HEK293T (cell line): ENCODE measurements around the gene MYZAP.

ENCODE experiments used
- ARNT ChIP-seq: fragments of 450-650 bp; IDR thresholded peaks from 2 replicates; pipeline ENCODE4 v1.6.1; 2017; ENCODE audit warnings: mild to moderate bottlenecking
- BHLHE40 ChIP-seq: fragments of 450-650 bp; IDR thresholded peaks from 2 replicates; pipeline ENCODE4 v1.6.1; 2016; ENCODE audit warnings: mild to moderate bottlenecking, moderate library complexity, borderline replicate concordance
- CTBP1 ChIP-seq: fragments of 450-650 bp; IDR thresholded peaks from 2 replicates; pipeline ENCODE4 v1.6.1; 2016; ENCODE audit warnings: borderline replicate concordance
- ELF4 ChIP-seq: fragments of 450-650 bp; IDR thresholded peaks from 2 replicates; pipeline ENCODE4 v1.6.1; 2017; ENCODE audit warnings: antibody characterized with exemption
- FOXK2 ChIP-seq: fragments of 450-650 bp; IDR thresholded peaks from 2 replicates; pipeline ENCODE4 v1.6.1; 2016; ENCODE audit warnings: mild to moderate bottlenecking
- HDGF ChIP-seq: fragments of 450-650 bp; IDR thresholded peaks from 2 replicates; pipeline ENCODE4 v1.6.1; 2017; ENCODE audit warnings: antibody characterized with exemption, borderline replicate concordance
- L3MBTL2 ChIP-seq: fragments of 450-650 bp; conservative IDR thresholded peaks from 2 replicates; pipeline ENCODE4 v1.6.1; 2016; ENCODE audit warnings: mild to moderate bottlenecking
- NFRKB ChIP-seq: fragments of 450-650 bp; IDR thresholded peaks from 2 replicates; pipeline ENCODE4 v1.6.1; 2016; ENCODE audit warnings: mild to moderate bottlenecking, moderate library complexity
- PKNOX1 ChIP-seq: fragments of 450-650 bp; IDR thresholded peaks from 2 replicates; pipeline ENCODE4 v1.6.1; 2016
- SP1 ChIP-seq: fragments of 450-650 bp; IDR thresholded peaks from 2 replicates; pipeline ENCODE4 v1.6.1; 2017
- SUZ12 ChIP-seq: fragments of 450-650 bp; IDR thresholded peaks from 2 replicates; pipeline ENCODE4 v1.6.1; 2016; ENCODE audit warnings: mild to moderate bottlenecking
- ZNF384 ChIP-seq: fragments of 450-650 bp; IDR thresholded peaks from 2 replicates; pipeline ENCODE4 v1.6.1; 2016

GRCh38 chr15:57572468-57572867, 19.2 kb upstream of the MYZAP start:
- no peak for TF ChIP-seq HDGF
- TF ChIP-seq SUZ12: no peak
- no peak for TF ChIP-seq ELF4
- TF ChIP-seq BHLHE40: no peak
- TF ChIP-seq ARNT: no peak
- no peak for TF ChIP-seq FOXK2
- TF ChIP-seq PKNOX1: no peak
- no peak for TF ChIP-seq L3MBTL2
- TF ChIP-seq SP1: no peak
- TF ChIP-seq CTBP1: no peak
- no peak for TF ChIP-seq ZNF384
- no peak for TF ChIP-seq NFRKB
